Neuronal stem cell (in vitro differentiated cells): ENCODE measurements around the gene STK33.

ENCODE experiments used
- DNase-seq: peaks from one replicate; pipeline ENCODE4 v3.0.0-alpha.2; 2013; ENCODE audit warnings: low spot score
- H2AFZ ChIP-seq: one replicate; pipeline ENCODE4 v1.6.1; 2013; ENCODE audit warnings: mild to moderate bottlenecking, low read length, inconsistent platforms
- H2AK5ac ChIP-seq: 2 replicates; pipeline ENCODE4 v1.6.1; 2013; ENCODE audit warnings: low read depth, mild to moderate bottlenecking, inconsistent platforms, low read length, moderate library complexity, mixed read lengths
- H2BK120ac ChIP-seq: 2 replicates; pipeline ENCODE4 v1.6.1; 2013; ENCODE audit warnings: low read depth, mild to moderate bottlenecking, inconsistent platforms, low read length, moderate library complexity, mixed read lengths
- H2BK12ac ChIP-seq: one replicate; pipeline ENCODE4 v1.6.1; 2013; ENCODE audit warnings: low read length, inconsistent platforms
- H2BK15ac ChIP-seq: 2 replicates; pipeline ENCODE4 v1.6.1; 2013; ENCODE audit warnings: mild to moderate bottlenecking, low read length, inconsistent platforms, mixed read lengths
- H2BK5ac ChIP-seq: one replicate; pipeline ENCODE4 v1.6.1; 2013; ENCODE audit warnings: inconsistent platforms, mild to moderate bottlenecking, low read length, moderate library complexity
- H3K14ac ChIP-seq: one replicate; pipeline ENCODE4 v1.6.1; 2013; ENCODE audit warnings: low read length, inconsistent platforms
- H3K18ac ChIP-seq: 2 replicates; pipeline ENCODE4 v1.6.1; 2013; ENCODE audit warnings: low read length, inconsistent platforms
- H3K23ac ChIP-seq: 2 replicates; pipeline ENCODE4 v1.6.1; 2013; ENCODE audit warnings: low read depth, mild to moderate bottlenecking, mixed read lengths, low read length, inconsistent platforms; ENCODE audit not compliant: poor library complexity
- H3K27ac ChIP-seq: replicated peaks from 3 replicates; pipeline ENCODE4 v1.5.1; 2013; ENCODE audit warnings: low read length, inconsistent platforms
- H3K27me3 ChIP-seq, 3 experiments: 2 replicates each; pipeline ENCODE4 v1.6.1; 2013; ENCODE audit warnings: low read length in 3 of 3, mild to moderate bottlenecking in 2 of 3, inconsistent platforms in 1 of 3, low read depth in 1 of 3, mixed read lengths in 1 of 3, moderate library complexity in 1 of 3; ENCODE audit not compliant: control insufficient read depth in 3 of 3, insufficient read depth in 3 of 3
- H3K36me3 ChIP-seq, 2 donors: replicated peaks in 1 of 2; 2 replicates each; pipeline ENCODE4 v1.6.1; 2013; ENCODE audit warnings: low read length in 2 of 2; ENCODE audit not compliant: control insufficient read depth in 2 of 2, insufficient read depth in 2 of 2
- H3K4ac ChIP-seq: 2 replicates; pipeline ENCODE4 v1.6.1; 2013; ENCODE audit warnings: inconsistent platforms, mild to moderate bottlenecking, low read length, moderate library complexity
- H3K4me1 ChIP-seq, 2 donors: 1 replicate in 1 of 2; 2 replicates in 1 of 2; pipeline ENCODE4 v1.6.1; 2013; ENCODE audit warnings: low read length in 2 of 2, low read depth in 1 of 2; ENCODE audit not compliant: control insufficient read depth in 2 of 2, insufficient read depth in 1 of 2
- H3K4me2 ChIP-seq: one replicate; pipeline ENCODE4 v1.6.1; 2013; ENCODE audit warnings: mild to moderate bottlenecking, low read length, inconsistent platforms; ENCODE audit not compliant: insufficient read depth, poor library complexity, severe bottlenecking
- H3K4me3 ChIP-seq, 2 donors: 2 replicates each; pipeline ENCODE4 v1.5.1; 2013; ENCODE audit warnings: low read length in 2 of 2, mild to moderate bottlenecking in 2 of 2, inconsistent platforms in 1 of 2, moderate library complexity in 1 of 2
- H3K79me1 ChIP-seq: one replicate; pipeline ENCODE4 v1.6.1; 2013; ENCODE audit warnings: low read depth, mild to moderate bottlenecking, inconsistent platforms, low read length, moderate library complexity
- H3K9ac ChIP-seq: one replicate; pipeline ENCODE4 v1.6.1; 2013; ENCODE audit warnings: mild to moderate bottlenecking, low read depth, low read length, inconsistent platforms; ENCODE audit not compliant: poor library complexity
- H3K9me3 ChIP-seq, 2 donors: replicated peaks in 1 of 2; 2 replicates each; pipeline versions ENCODE3 to v1.6.1; 2013; ENCODE audit warnings: low read length in 2 of 2, mild to moderate bottlenecking in 2 of 2, inconsistent platforms in 1 of 2, low read depth in 1 of 2, mixed read lengths in 1 of 2, moderate library complexity in 1 of 2; ENCODE audit not compliant: control insufficient read depth in 2 of 2, insufficient read depth in 1 of 2
- H4K8ac ChIP-seq: one replicate; pipeline ENCODE4 v1.6.1; 2013; ENCODE audit warnings: low read depth, mild to moderate bottlenecking, inconsistent platforms, low read length, moderate library complexity
- H4K91ac ChIP-seq: one replicate; pipeline ENCODE4 v1.6.1; 2013; ENCODE audit warnings: low read length, low read depth, mild to moderate bottlenecking, inconsistent platforms; ENCODE audit not compliant: poor library complexity
- WGBS, 2 donors: extraction: QIAGEN DNeasy Blood & Tissue Kit; methylation state at CpG; one replicate each; pipeline ENCODE4 v1.1.7; 2013; ENCODE audit warnings: missing lambda C conversion rate in 2 of 2, mixed read lengths in 1 of 2; ENCODE audit not compliant: insufficient read length in 2 of 2, insufficient replicate concordance in 1 of 2; ENCODE audit errors: extremely low coverage in 2 of 2; 5-methylcytosine and 5-hydroxymethylcytosine counted together

STK33 gene

DNA sequence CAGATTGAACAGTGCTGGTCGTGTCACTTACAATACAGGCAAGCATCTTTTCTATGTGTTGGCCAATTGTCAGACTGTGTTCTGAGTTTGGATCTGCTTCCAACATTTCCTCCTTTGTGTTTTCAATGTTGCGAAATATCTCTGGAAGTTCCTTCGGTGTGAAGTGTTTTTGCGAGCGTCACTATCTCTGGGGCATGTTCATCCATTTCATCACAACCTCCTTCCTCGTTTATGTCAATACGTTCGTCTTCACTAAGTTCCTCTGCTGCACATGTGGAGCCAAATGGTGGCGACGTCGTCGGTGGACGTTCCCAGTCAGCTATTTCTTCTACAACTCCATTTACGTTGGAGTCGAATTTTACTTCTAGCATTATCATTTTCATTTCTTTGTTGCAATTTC, 230.1 kb downstream of the STK33 start:
- H3K36me3 ChIP-seq: no peaks in the 10 kb centered on the region

DNA sequence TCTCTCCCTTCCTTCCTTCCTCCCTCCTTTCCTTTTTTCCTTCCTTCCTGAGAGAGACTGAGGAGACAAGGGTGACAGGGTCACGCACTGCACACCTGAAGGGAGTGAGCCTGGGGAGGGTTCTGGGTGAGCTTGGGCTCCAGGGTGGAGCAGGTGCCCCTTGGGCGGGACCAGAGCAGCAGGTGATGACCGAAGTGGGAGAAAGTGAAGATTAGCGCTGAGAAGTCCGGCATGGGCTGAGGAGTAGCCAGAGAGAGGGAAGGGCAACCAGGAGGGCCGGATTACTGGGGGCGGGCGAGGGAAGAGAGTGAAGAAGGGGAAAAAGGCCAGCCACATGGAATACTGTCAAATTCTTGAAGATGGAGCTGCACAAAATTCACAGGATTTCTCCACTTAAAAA, 231.1 kb downstream of the STK33 start:
- Histone ChIP-seq H3K14ac (no peak overlapping the region), H2BK12ac (no peak overlapping the region), H3K4me2 (no peak overlapping the region), H3K9ac (no peak overlapping the region), H3K27me3 (no peaks in the 10 kb centered on the region), H2BK15ac (no peak overlapping the region), H3K23ac (no peak overlapping the region), H2BK120ac (no peak overlapping the region), H2BK5ac (no peak overlapping the region), H2AK5ac (no peak overlapping the region), H3K27ac (no peak overlapping the region), H3K18ac (peak overlapping the region; percentile 40), H3K4me1 (no peaks in the 10 kb centered on the region), H3K4me3 (no peak overlapping the region), H4K8ac (no peak overlapping the region), H2AFZ (no peak overlapping the region), H3K4ac (no peak overlapping the region), H4K91ac (peak overlapping the region; percentile 40), H3K9me3 (no peaks in the 10 kb centered on the region), H3K79me1 (no peaks in the 10 kb centered on the region), H3K36me3 (no peaks in the 10 kb centered on the region)
- DNase-seq: no peak
- no CpG with 5 or more reads among the region's 8 CpGs for WGBS, 2 donors

More for the DNA sequence above, 230.1 kb downstream of the STK33 start:
- no peak overlapping the region for H2BK15ac ChIP-seq
- no peaks in the 10 kb centered on the region for H3K79me1 ChIP-seq
- no CpG with 5 or more reads among the region's 15 CpGs for WGBS, 2 donors
- no peak overlapping the region for H2AFZ ChIP-seq
- DNase-seq: no peak
- H2BK12ac ChIP-seq: no peak overlapping the region
- H3K4me1 ChIP-seq: no peaks in the 10 kb centered on the region
- no peak overlapping the region for H3K9ac ChIP-seq
- H3K23ac ChIP-seq: no peak overlapping the region
- H3K4me2 ChIP-seq: no peak overlapping the region
- no peak overlapping the region for H3K4ac ChIP-seq
- H2AK5ac ChIP-seq: no peak overlapping the region
- H3K14ac ChIP-seq: no peak overlapping the region
- no peak overlapping the region for H3K4me3 ChIP-seq
- no peak overlapping the region for H3K18ac ChIP-seq
- H3K27ac ChIP-seq: no peak overlapping the region
- no peak overlapping the region for H2BK5ac ChIP-seq
- no peak overlapping the region for H2BK120ac ChIP-seq
- no peaks in the 10 kb centered on the region for H3K9me3 ChIP-seq
- H4K91ac ChIP-seq: no peak overlapping the region
- H3K27me3 ChIP-seq: no peaks in the 10 kb centered on the region
- no peak overlapping the region for H4K8ac ChIP-seq

DNA sequence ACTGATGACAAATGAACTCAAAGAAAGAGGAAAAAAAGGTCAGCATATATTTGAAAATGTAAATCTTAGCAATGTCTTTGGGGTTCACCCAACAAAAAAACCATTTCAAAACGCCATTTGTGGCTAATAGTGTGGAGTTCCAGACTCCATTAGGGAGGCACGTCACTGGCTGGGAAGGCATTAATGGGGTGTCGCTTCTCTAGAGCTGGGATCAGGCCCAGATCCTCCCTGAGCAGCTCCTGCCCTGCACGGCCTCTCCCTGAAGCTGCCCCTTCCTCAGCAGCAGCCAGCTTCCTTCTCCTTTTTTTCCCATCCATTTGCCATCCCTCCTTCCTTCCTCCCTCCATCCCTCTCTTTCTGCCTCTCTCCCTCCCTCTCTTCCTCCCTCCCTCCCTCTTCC, 231.5 kb downstream of the STK33 start:
- no peak overlapping the region for H2AK5ac ChIP-seq
- H3K4me1 ChIP-seq: peaks cover 0 to 4% of the 10 kb centered on the region in 2 donors
- H2BK5ac ChIP-seq: no peak overlapping the region
- no peaks in the 10 kb centered on the region for H3K36me3 ChIP-seq
- no CpG with 5 or more reads among the region's 4 CpGs for WGBS, 2 donors
- H3K4ac ChIP-seq: no peak overlapping the region
- H3K23ac ChIP-seq: no peak overlapping the region
- no peak overlapping the region for H3K9ac ChIP-seq
- no peak overlapping the region for H3K27ac ChIP-seq
- H2BK15ac ChIP-seq: no peak overlapping the region
- H3K9me3 ChIP-seq: no peaks in the 10 kb centered on the region
- no peak overlapping the region for H2BK120ac ChIP-seq
- H3K79me1 ChIP-seq: no peaks in the 10 kb centered on the region
- H2BK12ac ChIP-seq: no peak overlapping the region
- no peak for DNase-seq
- H2AFZ ChIP-seq: no peak overlapping the region
- no peak overlapping the region for H3K4me3 ChIP-seq
- H4K8ac ChIP-seq: no peak overlapping the region
- H3K18ac ChIP-seq: no peak overlapping the region
- no peak overlapping the region for H4K91ac ChIP-seq
- H3K14ac ChIP-seq: no peak overlapping the region
- no peak overlapping the region for H3K4me2 ChIP-seq
- H3K27me3 ChIP-seq: no peaks in the 10 kb centered on the region

DNA sequence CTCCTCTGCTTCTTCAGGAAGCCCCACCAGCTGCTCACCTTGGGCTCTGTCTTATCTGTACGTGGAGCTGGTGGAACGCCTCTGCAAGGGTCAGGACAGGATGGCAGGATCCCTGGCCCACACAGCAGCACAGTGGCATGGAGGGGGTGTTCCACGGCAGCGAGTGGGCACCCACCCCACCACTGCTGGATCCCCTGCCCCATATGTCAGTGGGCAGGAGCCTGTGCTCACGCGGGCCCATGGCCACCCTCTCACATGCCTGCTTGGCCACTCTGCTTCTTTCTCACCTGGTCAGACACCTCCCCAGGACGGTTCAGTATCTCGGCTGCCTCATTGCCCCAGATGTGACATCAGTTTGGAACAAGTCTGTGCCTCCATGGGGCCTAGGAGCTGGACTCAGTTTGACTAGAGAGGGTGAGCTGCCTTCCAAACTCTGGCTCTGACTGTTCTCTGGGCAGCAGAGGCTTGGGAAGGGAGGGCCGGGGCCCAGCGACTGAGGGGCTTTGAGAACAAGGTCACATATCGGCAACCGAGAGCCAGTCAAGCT, 232.3 kb downstream of the STK33 start:
- H3K36me3 ChIP-seq: no peaks in the 10 kb centered on the region
- no peak overlapping the region for H3K18ac ChIP-seq
- no peak overlapping the region for H2BK120ac ChIP-seq
- peaks cover 0 to 8% of the 10 kb centered on the region in 2 donors for H3K4me1 ChIP-seq
- no peak overlapping the region for H4K8ac ChIP-seq
- no peak overlapping the region for H3K4ac ChIP-seq
- no peak for DNase-seq
- peak overlapping the region; percentile 5 for H2AK5ac ChIP-seq
- no peak overlapping the region for H2AFZ ChIP-seq
- no peak overlapping the region for H3K4me2 ChIP-seq
- H2BK5ac ChIP-seq: no peak overlapping the region
- H3K9me3 ChIP-seq: no peaks in the 10 kb centered on the region
- no CpG with 5 or more reads among the region's 12 CpGs for WGBS, 2 donors
- H3K27me3 ChIP-seq: no peaks in the 10 kb centered on the region
- H2BK15ac ChIP-seq: no peak overlapping the region
- H3K79me1 ChIP-seq: no peaks in the 10 kb centered on the region
- H3K27ac ChIP-seq: no peak overlapping the region
- H4K91ac ChIP-seq: no peak overlapping the region
- H3K23ac ChIP-seq: peak overlapping the region; percentile 44
- H3K9ac ChIP-seq: no peak overlapping the region
- no peak overlapping the region for H3K14ac ChIP-seq
- H3K4me3 ChIP-seq: no peak overlapping the region
- H2BK12ac ChIP-seq: no peak overlapping the region
